ENCODE data around the gene MAPRE2.
A peak's percentile ranks its signal among the peaks of the same experiment; 100 is the strongest.

GRCh38 chr18:35143622-35144596 is 102.7 kb downstream of the MAPRE2 start:
- TF ChIP-seq EP300 (IDR thresholded peaks at IDR 0.05): no peak
- peak; percentile 36 to 75 (median 63) for TF ChIP-seq CTCF (IDR thresholded peaks at IDR 0.05)
- TF ChIP-seq POLR2AphosphoS5 (IDR thresholded peaks at IDR 0.05): no peak

Data from upper lobe of left lung (tissue), 4 donors.